NOMO-1 (cell line): ENCODE data around the gene AJAP1.

Experiments used
- DNase-seq, 2 experiments: peaks; one replicate each; lab custom pipeline; 2025; ENCODE audit not compliant: unreplicated experiment in 2 of 2; lab: John Stamatoyannopoulos, UW

AJAP1 gene

DNA sequence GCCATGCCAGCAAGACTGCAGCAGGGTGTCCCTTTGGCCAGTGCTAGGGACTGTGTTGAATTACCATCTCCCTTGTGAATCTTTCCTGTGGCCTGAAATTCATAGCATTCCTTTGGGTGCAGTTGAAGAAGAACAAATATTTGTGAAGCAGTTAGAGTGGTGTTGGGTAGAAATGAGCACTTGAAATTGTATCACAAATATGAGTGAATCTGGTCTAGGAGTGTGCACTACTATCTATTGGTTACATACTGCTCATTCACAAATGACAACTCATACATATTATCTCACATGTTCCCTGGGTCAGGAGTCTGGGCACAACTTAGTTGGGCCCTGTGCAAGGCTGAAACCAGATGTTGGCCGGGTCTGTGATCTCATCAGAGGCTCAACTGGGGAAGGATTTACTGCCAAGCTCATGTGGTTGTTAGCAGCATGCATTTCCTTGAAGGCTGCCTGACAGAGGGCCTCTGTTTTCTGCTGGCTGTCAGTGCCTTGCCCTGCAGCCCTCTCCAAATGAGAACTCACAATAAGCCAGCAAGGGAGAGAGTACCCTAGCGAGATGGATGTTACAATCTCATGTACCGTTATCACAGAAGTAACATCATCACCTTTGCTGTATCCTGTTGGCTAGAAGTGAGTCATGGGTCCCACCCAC, 23.8 kb downstream of the AJAP1 start:
- no peak for DNase-seq

DNA sequence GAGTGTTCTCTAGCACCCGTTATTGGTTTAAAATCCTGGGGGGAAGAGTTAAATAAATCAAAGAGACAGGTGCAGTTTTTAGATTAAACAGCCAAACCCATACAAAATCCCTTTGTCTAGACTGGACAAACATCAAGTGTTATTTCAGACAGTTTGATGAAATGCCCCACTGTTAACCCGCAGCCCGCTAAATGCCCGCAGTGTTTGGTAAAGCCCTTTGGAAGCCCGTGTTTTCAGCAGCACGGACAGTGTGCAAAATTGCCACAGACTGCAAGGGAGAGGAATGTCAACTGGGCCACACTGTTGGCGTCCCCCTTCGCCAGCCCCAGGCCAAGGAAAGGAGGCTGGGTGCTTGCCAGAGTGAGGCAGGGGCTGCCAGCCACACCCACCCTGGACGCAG, 26.6 kb downstream of the AJAP1 start:
- DNase-seq = no peak

DNA sequence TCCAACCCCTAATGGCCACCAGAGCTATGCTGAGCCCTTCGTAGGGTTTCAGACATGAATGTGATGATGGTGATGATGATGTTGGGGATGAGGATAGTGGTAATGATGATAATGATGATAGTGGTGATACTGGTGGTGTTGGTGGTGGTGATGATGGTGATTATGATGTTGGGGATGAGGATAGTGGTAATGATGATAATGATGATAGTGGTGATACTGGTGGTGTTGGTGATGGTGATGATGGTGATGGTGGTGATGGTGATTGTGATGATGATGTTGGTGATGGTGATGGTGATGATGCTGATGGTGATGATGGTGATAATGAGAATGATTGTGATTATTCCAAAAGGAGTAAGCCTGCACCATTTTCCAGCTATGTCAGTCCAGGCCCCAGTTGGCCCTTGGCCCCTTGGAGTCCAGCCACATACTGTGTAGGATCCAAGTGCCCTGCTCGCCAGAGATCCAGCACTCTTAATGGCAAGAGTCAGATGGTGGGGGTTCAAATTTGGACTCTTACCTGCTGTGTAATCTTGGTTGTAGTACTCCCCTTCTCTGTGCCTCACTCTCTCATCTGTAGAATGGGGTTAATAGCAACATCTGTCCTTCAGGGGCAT, 28.3 kb downstream of the AJAP1 start:
- no peak for DNase-seq

DNA sequence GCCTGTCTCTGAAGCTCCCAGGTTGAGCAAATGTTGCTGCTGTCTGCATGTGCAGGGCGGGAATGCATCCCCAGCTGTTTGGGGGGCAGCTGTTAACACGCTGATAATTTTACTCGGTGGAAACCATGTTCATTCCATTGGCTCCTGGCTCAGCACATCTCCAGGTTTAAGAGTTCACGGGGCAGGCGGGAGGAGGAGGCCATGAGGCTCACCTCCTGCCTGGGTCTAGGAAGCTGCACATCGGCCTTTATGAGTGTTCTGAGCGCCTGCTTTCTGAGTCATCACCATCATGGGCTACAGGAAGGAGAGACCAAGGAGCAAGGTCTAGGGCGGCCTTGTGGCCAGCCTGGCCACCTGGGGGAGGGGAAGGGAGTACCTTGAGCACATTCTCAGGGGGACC, 29.7 kb downstream of the AJAP1 start:
- no peak for DNase-seq

DNA sequence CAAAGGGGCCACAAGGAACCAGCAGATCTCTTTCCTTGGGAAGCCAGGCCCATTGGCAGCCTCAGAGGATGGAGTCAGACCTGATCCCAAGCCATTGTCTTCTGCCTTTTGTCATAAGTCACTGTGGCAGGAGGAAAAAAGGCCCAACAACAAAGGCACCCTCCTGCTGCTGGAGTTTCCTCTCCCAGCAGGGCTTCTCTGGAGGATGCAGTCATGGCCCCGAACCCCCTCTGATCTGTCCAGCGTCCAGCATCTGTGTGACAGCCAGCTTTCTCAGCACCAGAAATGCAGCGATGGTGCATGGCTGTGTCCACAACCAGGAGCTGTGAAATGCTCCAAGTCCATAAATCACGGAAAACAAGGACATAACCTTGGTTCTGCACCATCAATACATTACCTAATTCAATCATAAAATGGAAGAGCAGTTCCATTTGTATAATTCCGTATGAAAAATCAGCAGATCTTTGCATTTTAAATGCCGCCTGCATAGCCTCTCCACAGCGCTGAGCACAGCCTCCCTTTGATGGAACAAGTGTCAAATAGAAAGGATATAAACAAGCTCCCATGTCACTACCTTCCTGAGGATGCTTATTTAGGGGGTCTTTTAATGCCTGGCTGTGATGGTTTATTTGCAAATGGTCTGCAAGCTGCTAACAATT, 30.6 kb downstream of the AJAP1 start:
- no peak for DNase-seq

DNA sequence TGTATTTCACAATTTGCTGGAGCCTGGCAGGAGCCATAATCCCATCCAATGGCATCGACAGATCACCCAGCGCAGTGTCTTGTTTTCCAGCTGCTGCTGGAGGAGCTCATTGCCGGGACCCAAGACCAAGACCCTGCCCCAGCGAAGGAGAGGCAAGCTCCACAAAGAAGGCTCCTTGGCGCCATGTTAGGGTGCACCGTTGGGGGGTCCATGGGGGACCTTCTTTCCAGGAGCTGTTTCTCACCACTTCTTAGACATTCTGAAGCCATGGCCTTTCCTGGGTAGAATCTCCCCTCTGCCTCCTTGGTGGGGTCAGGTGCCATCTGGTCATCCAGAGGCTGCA, 31.1 kb downstream of the AJAP1 start:
- no peak for DNase-seq

DNA sequence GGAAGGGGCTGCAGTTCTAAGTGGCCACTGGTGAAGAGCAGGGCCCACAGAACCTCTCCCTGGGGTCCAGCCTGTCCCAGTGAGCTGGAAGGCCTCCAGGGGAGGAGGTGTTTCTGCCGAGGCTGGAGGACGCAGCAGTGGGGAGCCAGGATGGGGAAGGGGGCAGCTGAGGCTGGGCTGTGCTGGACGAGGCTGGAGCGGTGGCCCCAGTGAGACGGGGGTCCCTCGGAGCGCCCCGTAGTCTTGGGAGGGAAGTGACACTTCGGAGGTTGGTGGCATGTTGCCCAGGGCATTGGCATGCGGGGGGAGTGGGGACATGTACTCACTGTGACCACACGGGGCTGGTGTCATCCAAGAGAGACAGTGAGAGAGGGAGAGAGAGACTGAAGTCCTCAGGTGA, 33.5 kb downstream of the AJAP1 start:
- DNase-seq = no peak

DNA sequence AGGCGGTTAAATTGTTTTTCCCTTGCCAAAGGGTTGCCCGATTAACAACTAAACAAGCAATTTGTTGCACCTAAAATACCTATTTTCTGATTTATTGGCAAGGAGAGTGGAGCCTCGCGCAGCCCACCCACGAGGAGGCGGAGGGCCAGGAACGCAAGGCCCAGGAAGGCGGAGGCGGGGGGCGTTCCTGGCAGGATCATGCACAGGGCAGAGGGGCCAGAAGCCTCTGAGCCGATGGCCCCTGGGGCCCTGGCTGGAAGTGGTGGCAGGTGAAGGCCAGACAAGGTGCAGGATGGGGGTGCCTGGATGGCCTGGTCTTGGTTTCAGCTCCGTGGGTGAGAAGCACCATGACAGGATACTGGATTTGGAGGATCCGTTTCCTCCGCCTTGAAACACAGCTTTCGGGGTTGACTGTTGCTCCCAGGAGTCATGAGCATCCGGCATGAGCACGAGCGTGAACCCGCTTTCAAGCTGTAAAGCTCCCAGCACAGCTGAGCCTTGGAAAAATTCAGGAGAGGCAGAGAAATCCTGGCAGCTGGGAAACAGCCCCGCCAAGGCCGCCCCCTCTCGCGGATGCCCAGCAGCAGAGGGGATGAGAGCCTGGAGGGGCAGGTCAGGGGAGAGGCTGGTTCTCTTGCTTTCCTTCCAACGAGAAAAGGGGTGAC, 35.0 kb downstream of the AJAP1 start:
- no peak for DNase-seq

DNA sequence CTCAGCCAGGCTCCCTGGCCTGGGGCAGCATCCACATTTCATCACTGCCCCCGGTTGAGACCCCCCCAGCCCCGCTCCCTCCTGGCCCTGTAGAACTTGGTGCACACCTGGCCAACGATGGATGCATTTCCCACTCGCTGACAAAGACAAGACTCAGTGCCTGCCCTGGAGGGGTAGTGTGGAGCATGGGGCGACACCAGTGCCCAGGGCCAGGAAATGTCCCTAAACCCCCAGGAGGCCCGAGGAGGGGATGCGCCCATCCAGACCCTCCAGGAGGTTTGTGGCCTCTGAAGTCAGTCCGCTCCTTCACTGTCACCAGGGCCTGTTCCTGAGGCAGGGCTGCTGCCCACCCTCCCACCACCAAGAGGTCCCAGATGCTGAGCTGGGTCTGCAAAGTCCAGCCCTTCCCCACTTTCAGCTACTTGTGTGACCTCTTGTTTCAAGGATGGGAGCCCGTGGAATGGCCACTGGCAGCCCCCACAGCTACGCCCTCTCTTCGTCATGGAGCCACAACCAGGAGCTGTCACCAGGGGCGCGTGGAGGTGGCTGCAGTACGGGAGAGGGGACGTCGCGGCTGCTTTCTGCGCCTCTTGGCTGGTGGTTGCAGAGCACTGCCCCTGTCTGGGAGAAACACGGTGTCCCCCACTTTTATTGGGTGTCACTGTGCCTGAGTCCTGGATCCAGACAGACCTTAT, 35.7 kb downstream of the AJAP1 start:
- no peak for DNase-seq

DNA sequence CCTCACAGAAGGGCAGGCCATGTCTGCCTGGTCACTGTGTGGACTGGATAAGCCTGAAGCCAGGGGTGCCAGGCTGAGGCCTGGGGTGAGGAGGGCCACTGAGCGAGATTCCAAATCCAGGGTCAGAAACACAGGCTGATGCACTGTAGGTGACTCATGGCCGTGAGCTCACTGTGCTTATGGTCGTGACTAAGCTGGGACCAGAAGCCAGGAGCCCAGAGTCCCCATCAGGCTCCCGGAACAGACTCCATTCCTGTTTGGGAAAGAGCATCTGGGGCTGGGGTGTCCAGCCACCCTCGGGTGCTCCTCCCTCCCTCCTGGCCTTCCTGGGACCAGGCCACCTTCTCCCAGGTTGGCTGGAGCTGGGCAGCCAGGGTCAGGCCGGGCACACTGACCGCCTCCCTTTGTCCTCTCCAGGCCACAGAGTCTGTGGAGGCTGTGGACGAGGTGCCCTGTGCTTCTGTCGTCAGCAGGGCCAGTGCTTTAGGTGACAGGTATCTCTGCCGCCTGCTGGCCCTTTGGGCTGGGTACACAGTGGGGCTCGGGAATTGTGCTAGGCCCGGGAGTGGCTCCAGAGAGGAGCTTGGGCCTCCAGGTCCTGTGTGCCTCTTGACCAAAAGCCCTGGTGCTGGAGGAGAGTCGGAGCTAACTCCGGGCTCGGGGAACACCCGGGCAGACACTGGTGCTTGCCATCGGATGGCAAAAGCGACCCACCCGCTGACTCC, 36.7 kb downstream of the AJAP1 start:
- no peak for DNase-seq

DNA sequence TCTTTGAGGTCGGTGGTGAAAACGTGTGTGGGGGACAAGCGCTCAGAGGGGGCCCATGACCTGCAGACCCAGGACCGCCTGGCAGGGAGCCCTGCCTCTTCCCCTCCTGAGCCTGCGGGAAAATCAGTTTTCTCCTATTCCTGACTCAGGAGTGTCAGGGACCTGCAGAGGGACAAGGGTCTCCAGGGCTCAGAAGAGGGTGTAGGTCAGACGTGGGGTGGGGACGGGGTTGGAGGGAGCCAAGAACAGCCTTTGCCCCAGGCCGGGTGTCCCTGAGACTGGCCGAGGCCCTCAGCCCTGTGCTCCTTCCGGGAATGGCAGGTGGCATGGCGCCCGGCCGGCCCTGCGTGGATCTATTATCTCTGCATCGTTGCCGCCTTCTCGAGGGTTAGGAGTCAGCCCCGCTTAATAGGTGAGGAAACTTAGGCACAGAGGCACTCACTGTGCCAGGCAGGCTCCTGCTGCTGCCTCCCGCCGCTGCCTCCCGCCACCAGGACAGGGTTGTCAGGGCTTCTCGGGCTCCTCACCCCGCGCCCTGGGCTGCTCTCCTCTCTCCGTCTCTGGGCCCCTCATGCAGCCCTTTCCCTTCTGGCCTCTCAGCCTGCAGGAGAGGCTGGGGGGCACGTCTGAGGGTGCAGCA, 37.5 kb downstream of the AJAP1 start:
- DNase-seq = no peak

DNA sequence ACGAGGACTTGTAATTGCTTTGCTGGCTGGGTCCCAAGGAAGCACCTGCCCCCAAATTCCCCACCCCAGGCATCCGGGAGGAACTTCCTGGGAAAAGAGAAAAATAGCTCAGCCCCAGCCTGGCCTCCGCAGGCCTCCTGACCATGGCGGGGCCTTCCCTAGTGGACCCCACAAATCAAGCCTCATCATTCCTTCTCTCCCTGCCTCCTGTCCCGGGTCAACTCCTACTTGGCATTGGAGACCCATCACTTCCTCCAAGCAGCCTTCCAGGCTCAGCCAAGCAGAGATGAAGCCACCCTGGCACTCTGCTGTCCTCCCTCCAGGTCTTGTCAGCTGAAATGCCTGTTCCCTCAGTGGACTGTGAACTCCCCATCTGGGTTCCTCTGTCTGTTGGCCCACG, 38.0 kb downstream of the AJAP1 start:
- no peak for DNase-seq

DNA sequence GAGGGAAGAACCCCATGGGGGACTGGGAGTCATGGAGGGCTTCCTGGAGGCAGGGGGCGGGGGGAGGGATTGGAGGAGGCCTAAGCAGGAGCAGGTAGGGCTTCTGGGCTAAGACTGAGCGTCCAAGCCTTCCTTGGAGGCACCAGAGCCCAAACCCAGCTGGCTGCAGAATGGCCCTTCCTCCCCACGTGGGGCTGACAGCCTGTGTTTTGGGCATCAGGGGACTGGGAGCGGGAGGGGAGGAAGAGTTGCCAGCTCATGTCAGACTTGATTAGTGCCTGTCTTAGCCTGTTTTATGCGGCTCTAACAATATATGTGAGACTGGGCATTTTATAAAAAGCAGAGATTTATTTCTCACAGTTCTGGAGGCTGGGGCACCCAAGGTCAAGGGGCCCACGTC, 38.9 kb downstream of the AJAP1 start:
- no peak for DNase-seq

DNA sequence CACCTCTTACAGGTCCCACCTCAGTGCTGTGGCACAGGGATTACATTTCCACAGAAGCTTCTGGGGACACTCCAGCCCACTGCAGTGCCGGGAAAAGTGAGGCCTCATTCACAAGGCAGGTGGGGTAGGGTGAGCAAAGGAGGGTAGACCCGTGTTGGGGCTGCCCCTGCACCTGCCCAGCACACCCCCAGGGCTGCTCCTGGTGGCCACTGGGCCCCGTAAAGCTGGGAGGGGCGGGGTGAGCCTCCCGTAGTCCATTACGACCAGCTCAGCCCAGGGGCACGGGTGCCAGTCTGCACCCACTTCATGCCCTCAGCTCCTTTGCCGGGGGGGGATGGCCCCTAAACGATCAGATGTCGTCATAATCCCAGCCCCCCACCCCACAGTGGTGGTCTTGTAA, 39.5 kb downstream of the AJAP1 start:
- no peak for DNase-seq

DNA sequence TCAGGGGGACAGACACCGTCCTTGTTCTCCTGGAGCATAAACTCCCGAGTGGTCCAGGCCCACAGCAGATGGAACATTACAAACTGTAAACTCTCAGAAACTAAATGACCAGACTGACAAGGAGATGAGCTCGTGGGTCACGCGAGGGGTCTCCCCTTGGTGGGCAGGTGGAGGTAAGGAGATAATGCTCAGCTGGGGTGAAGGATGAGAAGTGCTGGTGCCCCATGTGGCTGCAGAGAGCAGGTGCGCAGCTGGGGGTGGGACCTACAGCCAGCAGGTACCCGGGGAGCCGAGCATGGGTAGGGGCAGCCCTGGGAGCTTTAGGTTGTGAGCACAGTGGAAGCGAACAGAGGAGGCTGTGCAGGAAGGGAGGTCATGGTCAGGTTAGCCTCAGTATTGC, 40.1 kb downstream of the AJAP1 start:
- no peak for DNase-seq

DNA sequence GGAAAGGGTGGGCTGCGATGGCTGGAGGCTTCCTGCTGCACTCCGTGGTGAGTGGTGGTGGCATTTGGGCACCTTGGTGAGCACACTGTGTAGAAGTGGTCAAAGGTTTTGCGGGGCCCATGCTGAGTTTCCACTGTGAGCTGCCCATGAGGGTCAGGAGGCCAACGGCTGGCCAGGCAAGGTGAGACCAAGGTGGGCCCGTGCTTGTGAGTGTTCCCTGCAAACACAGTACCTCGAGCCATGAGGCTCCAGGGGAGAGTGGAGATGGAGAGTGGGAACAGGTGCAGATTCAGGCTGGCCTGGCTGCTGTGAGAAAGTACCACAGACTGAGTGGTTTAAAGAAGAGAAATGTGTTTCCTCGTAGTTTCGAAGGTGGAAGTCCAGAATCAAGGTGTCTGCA, 40.8 kb downstream of the AJAP1 start:
- no peak for DNase-seq

DNA sequence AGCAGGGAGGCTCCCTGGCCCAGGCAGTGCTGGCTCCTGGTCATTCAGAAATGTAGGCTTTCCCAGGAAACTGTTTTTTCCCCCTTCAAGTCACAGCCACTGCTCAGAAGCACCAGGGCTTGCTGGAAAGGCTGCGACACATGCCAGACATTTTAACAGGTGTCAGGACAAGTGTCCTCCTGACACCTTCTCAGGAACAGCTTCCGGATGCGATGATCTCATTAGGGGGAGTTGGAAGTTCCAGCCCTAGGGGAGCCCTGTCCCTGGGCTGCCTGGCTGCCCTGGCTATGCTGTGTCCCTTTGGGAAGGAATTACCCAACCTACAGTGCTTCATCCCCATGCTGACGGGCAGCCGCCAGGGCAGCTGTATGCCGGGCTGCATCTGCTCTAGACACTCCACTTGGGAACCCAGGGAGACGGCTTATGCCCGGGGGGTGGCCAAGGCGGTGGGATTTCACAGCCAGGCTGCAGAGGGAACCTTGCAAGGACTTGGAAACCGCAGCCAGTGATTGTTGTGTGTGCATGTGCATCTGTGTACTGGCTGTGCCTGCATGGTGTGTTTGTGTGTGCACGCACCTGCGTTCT, 41.8 kb downstream of the AJAP1 start:
- DNase-seq = no peak

DNA sequence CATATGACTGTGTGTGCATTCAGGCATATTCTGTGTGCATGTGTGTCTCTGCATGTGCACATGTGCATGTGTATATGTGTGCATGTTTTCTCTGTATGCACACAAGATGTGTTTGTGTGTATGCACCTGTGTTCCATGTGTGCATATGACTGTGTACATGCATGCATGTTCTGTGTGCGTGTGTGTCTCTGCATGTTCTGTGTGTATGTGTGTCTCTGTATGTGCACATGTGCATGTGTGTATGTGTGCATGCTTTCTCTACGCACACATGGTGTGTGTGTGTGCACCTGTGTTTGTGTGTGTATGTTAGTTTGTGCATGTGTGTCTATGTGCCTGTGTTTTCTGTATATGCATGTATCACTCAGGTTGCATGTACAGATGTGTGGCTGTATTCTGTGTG, 42.3 kb downstream of the AJAP1 start:
- DNase-seq = no peak

DNA sequence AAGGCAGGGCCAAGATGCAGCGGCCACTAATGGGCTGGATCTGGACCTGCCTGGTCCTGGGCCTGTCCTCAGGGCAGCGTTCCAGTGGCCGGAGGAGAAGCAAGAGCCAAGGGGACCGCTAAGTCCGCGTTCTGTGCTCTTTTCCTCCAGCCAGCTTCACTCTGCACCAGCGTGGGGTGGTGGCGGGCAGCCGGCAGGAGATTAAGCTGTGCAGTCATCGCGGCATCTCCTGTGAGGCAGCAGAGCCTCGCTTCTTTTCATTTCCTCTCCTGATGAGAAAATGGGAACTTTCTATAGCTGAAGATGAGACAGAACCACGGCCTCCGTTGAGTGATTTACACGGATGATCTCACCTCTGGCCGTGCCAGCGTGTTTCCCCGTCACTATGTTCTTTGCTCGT, 43.4 kb downstream of the AJAP1 start:
- no peak for DNase-seq

DNA sequence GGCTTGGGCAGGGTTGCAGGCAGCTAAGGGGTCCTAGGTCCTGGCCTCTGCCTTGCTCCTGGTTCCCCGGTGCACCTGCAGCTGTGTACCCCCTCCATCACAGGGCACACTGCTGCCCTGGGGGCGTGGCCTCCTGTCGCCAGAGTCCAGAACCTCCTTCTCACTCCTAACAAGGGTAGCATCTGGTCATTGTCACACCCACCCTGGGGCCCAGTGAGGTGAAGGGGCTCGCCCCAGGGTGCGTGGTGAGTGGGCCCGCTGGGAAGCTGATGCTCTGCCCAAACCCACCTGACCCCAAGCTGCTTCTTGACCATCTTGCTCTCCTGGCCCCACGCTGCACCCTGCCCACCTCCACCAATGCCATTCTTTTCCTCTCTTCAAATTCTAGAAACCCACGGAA, 44.5 kb downstream of the AJAP1 start:
- no peak for DNase-seq
